ENCODE measurements around the gene ELAC1.

GRCh38 chr18:50928551-50928950 is 39.3 kb upstream of the ELAC1 start:
- TF ChIP-seq CTCF (IDR thresholded peaks at IDR 0.05; ENCODE audit: low read length) (no peak), EZH2 (IDR thresholded peaks at IDR 0.05; ENCODE audit: borderline replicate concordance, low read length) (no peak)
